Natural killer cell (primary cell): ENCODE measurements around the gene KLHL25. TPM values are rescaled to one million over a fixed set of nuclear protein-coding genes. Genes with fewer than 3 reads are reported as not detected.

ENCODE experiments used
- ATAC-seq, 3 donors: fragments of 150-1000 bp in 2 of 3; fragments of 200-7000 bp in 1 of 3; cut with Tn5 transposase; 1 replicate in 1 of 3; 2 replicates in 2 of 3; pipeline ENCODE4 v1.10.0; 2021; ENCODE audit warnings: mild to moderate bottlenecking in 2 of 3, moderate library complexity in 2 of 3
- DNase-seq, 2 donors: peaks; one replicate each; pipeline versions ENCODE4 v3.0.0 to v3.0.0-alpha.2; 2013 to 2021; ENCODE audit warnings: mixed read lengths in 1 of 2
- H3K27ac ChIP-seq: one replicate; pipeline ENCODE4 v1.5.1; 2013; ENCODE audit warnings: mild to moderate bottlenecking, low read length
- H3K27me3 ChIP-seq: one replicate; pipeline ENCODE4 v1.6.1; 2013; ENCODE audit warnings: low read length; ENCODE audit not compliant: control insufficient read depth, insufficient read depth
- H3K36me3 ChIP-seq: one replicate; pipeline ENCODE4 v1.6.1; 2013; ENCODE audit warnings: low read length; ENCODE audit not compliant: control insufficient read depth, insufficient read depth
- H3K4me1 ChIP-seq: one replicate; pipeline ENCODE4 v1.6.1; 2013; ENCODE audit warnings: low read length; ENCODE audit not compliant: control insufficient read depth, insufficient read depth
- H3K4me3 ChIP-seq: one replicate; pipeline ENCODE4 v1.5.1; 2013; ENCODE audit warnings: low read length
- H3K9me3 ChIP-seq: one replicate; pipeline ENCODE4 v1.6.1; 2013; ENCODE audit warnings: low read length; ENCODE audit not compliant: control insufficient read depth, insufficient read depth
- H3K27ac Mint-ChIP-seq, 2 donors: one replicate each; pipeline ENCODE4 v1.8.0; 2022; ENCODE audit warnings: mild to moderate bottlenecking in 2 of 2, mixed read lengths in 2 of 2, moderate library complexity in 1 of 2
- H3K27me3 Mint-ChIP-seq, 2 donors: one replicate each; pipeline ENCODE4 v1.8.0; 2022; ENCODE audit warnings: low read depth in 2 of 2, mixed read lengths in 2 of 2
- H3K36me3 Mint-ChIP-seq: one replicate; pipeline ENCODE4 v1.8.0; 2022; ENCODE audit warnings: mixed read lengths
- H3K4me1 Mint-ChIP-seq, 2 donors: one replicate each; pipeline ENCODE4 v1.8.0; 2022; ENCODE audit warnings: mixed read lengths in 2 of 2
- H3K4me3 Mint-ChIP-seq: one replicate; pipeline ENCODE4 v1.8.0; 2022; ENCODE audit warnings: mild to moderate bottlenecking, moderate library complexity, mixed read lengths
- H3K9me3 Mint-ChIP-seq, 2 donors: one replicate each; pipeline ENCODE4 v1.8.0; 2022; ENCODE audit warnings: mixed read lengths in 2 of 2
- CTCF ChIP-seq: fragments of 200-600 bp; IDR thresholded peaks from one replicate; pipeline ENCODE4 v1.8.0; 2022; ENCODE audit warnings: antibody characterized with exemption
- WGBS: methylation state at CpG from one replicate; pipeline ENCODE4 v1.1.7; 2013; ENCODE audit warnings: missing lambda C conversion rate; ENCODE audit not compliant: insufficient coverage; 5-methylcytosine and 5-hydroxymethylcytosine counted together
- intact Hi-C: fragments of 100-400 bp; cut with micrococcal nuclease; formaldehyde crosslinking; loops from one replicate; pipeline ENCODE4 v1.14.2; 2022
- total RNA-seq, 4 donors: library from RNA; stranded (reverse); fragments of 120-200 nt in 1 of 4; gene quantifications; one replicate each; pipeline versions ENCODE4 v1.2.3 to v1.2.4, GENCODE V29; 2013 to 2022

The KLHL25 gene
- total RNA-seq, 3 donors from 2014 or later (not counting 1 experiment from before 2014, with no cell fraction given): 6.5 to 16.2 (median 10.4) TPM

DNA sequence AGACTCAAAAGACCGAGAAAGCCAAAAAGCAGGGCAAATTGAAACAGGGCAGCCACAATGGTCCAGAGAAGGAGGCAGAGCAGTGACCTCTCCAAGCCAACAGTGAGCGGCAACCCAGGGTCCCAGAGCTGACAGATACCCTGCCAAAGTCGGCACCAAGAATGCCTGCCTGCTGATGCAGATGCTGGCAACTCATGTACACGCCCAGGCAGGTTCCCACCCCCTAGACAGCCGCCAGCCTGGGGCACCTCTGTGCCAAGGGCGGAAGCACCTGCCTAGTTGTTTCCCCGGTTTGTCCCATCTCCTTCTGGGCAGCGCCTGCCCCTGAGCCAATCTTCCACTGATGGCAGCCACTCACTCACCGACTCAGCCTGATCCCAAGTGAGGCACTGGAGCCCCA lies 22.1 kb downstream of the KLHL25 start:
- H3K4me3 Mint-ChIP-seq: no peak overlapping the region
- H3K36me3 Mint-ChIP-seq: no peaks in the 10 kb centered on the region
- H3K9me3 Mint-ChIP-seq: no peaks in the 10 kb centered on the region
- no peaks in the 10 kb centered on the region for H3K27me3 Mint-ChIP-seq
- DNase-seq: no peak
- H3K4me3 ChIP-seq: no peak overlapping the region
- no peaks in the 10 kb centered on the region for H3K4me1 ChIP-seq
- H3K27me3 ChIP-seq: no peaks in the 10 kb centered on the region
- no peaks in the 10 kb centered on the region for H3K36me3 ChIP-seq
- no peak for TF ChIP-seq CTCF
- ATAC-seq: no peak
- WGBS: 91% methylated on average over 9 of the region's 9 CpGs
- H3K27ac Mint-ChIP-seq: no peak overlapping the region
- no peak overlapping the region for H3K27ac ChIP-seq
- intact Hi-C loops: no loop called here
- H3K9me3 ChIP-seq: no peaks in the 10 kb centered on the region
- H3K4me1 Mint-ChIP-seq: peaks cover 6 to 13% of the 10 kb centered on the region in 2 donors

DNA sequence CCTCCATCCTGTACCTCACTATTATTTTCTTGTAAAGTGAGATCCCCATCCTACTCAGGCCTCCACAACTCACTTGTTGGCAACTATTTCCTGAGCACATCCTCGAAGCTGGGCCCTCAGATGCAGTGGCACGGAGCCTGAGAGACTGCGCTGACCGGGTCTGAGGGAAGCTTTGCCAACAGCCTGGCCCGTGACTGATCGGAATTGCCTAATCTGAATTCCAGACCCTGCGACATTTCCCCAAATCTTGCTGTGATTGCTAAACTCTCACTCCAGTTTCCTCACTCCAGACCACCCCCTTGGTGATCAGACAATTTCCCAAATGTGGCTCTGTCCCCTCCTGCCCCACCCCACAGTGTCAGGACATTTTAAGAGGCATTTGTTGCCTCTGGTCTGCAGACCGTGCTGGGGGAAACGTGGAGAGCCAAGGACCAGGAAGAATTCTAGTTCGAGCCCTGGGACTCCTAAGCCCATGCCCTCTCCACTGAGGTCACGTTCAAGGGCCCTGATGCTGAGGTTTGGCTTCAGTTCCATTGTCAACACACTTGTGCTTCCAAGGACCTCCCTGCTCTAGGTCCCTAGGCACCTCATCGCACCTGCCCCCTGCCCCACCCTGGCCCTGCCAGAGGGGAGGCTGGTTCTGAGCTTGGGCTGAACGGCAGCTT lies 22.8 kb downstream of the KLHL25 start:
- H3K27ac ChIP-seq: no peak overlapping the region
- H3K27ac Mint-ChIP-seq: no peak overlapping the region

GRCh38 chr15:85771271-85771670 lies 23.5 kb downstream of the KLHL25 start:
- H3K27ac ChIP-seq: no peak overlapping the region

More for the DNA sequence above, 22.8 kb downstream of the KLHL25 start:
- Histone ChIP-seq H3K4me3 (no peak overlapping the region), H3K27me3 (no peaks in the 10 kb centered on the region), H3K9me3 (no peaks in the 10 kb centered on the region), H3K4me1 (no peaks in the 10 kb centered on the region), H3K36me3 (no peaks in the 10 kb centered on the region)
- no peak for TF ChIP-seq CTCF
- no peak for ATAC-seq
- H3K4me1 Mint-ChIP-seq: peaks cover 6 to 18% of the 10 kb centered on the region in 2 donors
- H3K27me3 Mint-ChIP-seq: no peaks in the 10 kb centered on the region
- H3K36me3 Mint-ChIP-seq: no peaks in the 10 kb centered on the region
- intact Hi-C loops: no loop called here
- H3K4me3 Mint-ChIP-seq: no peak overlapping the region
- WGBS: 89% methylated on average over 13 of the region's 13 CpGs
- no peaks in the 10 kb centered on the region for H3K9me3 Mint-ChIP-seq
- no peak for DNase-seq

More at GRCh38 chr15:85771271-85771670, 23.5 kb downstream of the KLHL25 start:
- no peaks in the 10 kb centered on the region for H3K9me3 ChIP-seq
- no peak overlapping the region for H3K4me3 ChIP-seq
- no peaks in the 10 kb centered on the region for H3K36me3 ChIP-seq
- TF ChIP-seq CTCF: no peak
- intact Hi-C loops: no loop called here
- no peaks in the 10 kb centered on the region for H3K4me1 ChIP-seq
- WGBS: 85% methylated on average over 4 of the region's 5 CpGs
- Mint-ChIP-seq H3K4me1 (peaks cover 6 to 23% of the 10 kb centered on the region in 2 donors), H3K4me3 (no peak overlapping the region), H3K9me3 (no peaks in the 10 kb centered on the region), H3K27me3 (no peaks in the 10 kb centered on the region), H3K27ac (no peak overlapping the region), H3K36me3 (no peaks in the 10 kb centered on the region)
- DNase-seq: no peak
- H3K27me3 ChIP-seq: no peaks in the 10 kb centered on the region
- ATAC-seq: no peak
